Measurements from ENCODE around the gene RSRP1. TPM values are rescaled to one million over a fixed set of nuclear protein-coding genes. Genes with fewer than 3 reads are reported as not detected.
A peak's percentile ranks its signal among the peaks of the same experiment; 100 is the strongest.

RSRP1 gene
- total RNA-seq, 3 donors from 2014 or later: 151 to 179 (median 153) TPM

DNA sequence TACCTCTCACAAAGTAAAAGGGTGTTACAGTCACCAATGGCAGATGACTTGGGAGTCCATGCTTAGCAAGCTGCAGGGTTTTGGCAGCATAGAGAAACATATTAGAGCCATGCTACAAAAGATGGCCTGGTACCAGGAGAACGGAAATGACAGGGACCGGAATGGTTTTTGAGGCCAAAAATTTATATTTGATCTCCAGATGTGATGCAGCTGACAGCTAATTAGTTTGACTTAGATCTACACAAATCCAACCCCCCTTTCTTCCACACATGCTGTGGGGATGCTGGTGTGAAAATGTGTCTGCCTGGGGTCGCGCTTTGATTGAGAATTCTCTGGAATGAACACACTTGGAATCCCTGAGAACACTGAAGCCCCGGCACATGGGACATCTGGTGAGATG lies 41.5 kb downstream of the RSRP1 start:
- TF ChIP-seq, protein P1, sequence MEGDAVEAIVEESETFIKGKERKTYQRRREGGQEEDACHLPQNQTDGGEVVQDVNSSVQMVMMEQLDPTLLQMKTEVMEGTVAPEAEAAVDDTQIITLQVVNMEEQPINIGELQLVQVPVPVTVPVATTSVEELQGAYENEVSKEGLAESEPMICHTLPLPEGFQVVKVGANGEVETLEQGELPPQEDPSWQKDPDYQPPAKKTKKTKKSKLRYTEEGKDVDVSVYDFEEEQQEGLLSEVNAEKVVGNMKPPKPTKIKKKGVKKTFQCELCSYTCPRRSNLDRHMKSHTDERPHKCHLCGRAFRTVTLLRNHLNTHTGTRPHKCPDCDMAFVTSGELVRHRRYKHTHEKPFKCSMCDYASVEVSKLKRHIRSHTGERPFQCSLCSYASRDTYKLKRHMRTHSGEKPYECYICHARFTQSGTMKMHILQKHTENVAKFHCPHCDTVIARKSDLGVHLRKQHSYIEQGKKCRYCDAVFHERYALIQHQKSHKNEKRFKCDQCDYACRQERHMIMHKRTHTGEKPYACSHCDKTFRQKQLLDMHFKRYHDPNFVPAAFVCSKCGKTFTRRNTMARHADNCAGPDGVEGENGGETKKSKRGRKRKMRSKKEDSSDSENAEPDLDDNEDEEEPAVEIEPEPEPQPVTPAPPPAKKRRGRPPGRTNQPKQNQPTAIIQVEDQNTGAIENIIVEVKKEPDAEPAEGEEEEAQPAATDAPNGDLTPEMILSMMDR (IDR thresholded peaks at IDR 0.05): no peak
- H3K4me3 ChIP-seq: no peak overlapping the region
- no peaks in the 10 kb centered on the region for H3K36me3 ChIP-seq (ENCODE audit: low read depth)
- DNase-seq (no peak), ATAC-seq (no peak)
- no peaks in the 10 kb centered on the region for H3K9me3 ChIP-seq
- intact Hi-C loops (cut with DNase I, micrococcal nuclease): loop anchor here in 1 of 2 donors (10.0 kb wide), 1 partner anchor 91 kb away; no protein-coding TSS in a partner anchor
- peaks cover 11% of the 10 kb centered on the region for H3K4me1 ChIP-seq (ENCODE audit: low read depth)

DNA sequence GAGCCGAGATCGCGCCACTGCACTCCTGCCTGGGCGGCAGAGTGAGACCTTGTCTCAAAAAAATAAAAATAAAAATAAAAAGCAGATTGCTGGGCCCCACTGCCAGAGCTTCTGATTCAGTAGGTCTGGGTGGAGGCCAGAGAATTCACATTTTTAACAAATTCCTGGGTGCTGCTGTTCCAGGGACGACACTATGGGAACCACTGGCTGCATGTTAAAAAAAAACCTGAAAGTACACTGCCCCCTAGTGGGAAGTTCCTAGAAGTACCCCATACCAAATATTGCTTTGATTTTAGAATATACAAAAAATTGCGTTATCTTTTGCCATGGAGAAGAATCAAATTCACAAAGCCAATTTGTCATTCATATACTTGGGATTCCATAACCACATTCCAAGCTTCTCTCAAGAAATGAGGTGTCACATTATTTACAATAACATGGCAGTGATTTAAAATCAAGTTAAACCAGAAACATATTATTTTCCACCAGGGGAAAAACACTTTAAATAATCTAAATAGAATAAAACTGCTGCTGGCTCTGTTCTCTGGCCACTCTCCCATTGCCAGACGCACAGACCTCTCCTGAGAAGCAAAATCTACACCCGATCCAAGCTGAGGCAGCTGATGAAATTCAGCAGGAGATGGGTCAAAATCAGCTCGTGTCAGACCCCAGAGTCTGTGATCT lies 42.3 kb downstream of the RSRP1 start:
- H3K4me3 ChIP-seq: no peak overlapping the region

DNA sequence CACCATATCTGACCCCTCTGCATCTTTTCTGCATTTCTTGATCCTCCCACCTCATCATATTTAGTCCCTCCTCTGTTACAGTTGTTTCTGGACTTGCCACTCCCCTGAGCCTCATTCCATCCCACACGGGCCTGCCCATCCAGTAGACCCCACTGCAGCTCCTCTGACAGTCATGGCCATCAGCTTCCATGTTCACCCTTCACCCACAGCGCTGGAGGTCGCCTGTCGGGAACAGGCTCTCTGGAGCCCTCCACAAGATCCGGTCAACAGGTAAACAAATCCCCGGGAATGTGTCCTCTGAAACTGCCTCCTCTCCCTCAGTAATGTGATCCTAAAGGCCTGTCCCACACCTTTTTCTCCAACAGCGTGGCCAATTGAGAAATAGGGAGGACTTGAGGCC lies 46.2 kb downstream of the RSRP1 start:
- no peaks in the 10 kb centered on the region for H3K36me3 ChIP-seq (ENCODE audit: low read depth)
- TF ChIP-seq, protein P1 (IDR thresholded peaks at IDR 0.05): no peak
- intact Hi-C loops (cut with DNase I, micrococcal nuclease): loop anchor here in 1 of 2 donors (10.0 kb wide), 1 partner anchor 86 kb away; no protein-coding TSS in a partner anchor
- ATAC-seq: no peak
- no peak for DNase-seq
- no peaks in the 10 kb centered on the region for H3K9me3 ChIP-seq
- H3K4me1 ChIP-seq (ENCODE audit: low read depth): peaks cover 25% of the 10 kb centered on the region
- H3K4me3 ChIP-seq: no peak overlapping the region

More for the DNA sequence above, 42.3 kb downstream of the RSRP1 start:
- Histone ChIP-seq H3K36me3 (ENCODE audit: low read depth) (no peaks in the 10 kb centered on the region), H3K9me3 (no peaks in the 10 kb centered on the region), H3K4me1 (ENCODE audit: low read depth) (peaks cover 11% of the 10 kb centered on the region)
- DNase-seq (no peak), ATAC-seq (peak; percentile 66)
- TF ChIP-seq, protein P1 (IDR thresholded peaks at IDR 0.05): peak; percentile 40
- intact Hi-C loops (cut with DNase I, micrococcal nuclease): loop anchor here in 1 of 2 donors (10.0 kb wide), 1 partner anchor 90 kb away; no protein-coding TSS in a partner anchor

DNA sequence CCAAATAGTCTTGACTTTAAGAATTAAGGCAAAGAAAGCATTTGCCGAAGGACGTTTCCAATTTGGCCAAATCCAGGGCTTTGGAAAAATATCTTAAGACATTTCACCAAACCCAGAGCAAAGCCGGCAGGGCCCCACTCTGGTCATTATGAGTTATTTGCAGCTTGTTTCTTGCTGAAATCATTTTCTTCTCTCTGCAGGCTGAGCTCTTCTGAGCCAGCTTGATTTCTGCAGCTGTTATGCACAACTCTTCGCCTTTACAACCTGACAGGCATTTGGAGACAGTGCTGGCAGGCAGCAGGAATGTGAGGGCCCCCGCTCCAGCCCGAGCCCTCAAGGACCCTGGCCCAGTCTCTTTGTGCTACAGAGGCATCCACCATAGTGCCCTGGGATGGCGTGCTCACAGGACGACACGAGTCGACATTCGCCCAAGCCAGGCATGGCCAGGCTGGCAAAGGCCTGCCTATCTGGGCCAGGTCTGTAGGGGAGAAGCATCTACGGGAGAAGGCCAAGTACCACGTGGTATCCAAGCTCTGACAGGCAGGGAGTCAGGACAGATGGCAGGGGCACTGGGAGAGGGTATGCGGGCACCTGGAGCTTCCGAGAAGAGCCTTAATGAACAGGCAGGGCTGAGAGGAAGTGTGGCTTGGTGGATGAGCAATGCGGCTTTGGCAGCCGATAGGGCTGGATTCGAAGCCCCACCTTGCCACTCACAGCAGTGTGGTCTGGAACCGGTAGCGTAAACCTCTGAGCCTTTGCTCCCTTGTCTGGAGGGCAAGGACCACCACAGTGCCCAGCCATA lies 47.2 kb downstream of the RSRP1 start:
- intact Hi-C loops (cut with DNase I, micrococcal nuclease): loop anchor here in 1 of 2 donors (10.0 kb wide), 1 partner anchor 85 kb away; no protein-coding TSS in a partner anchor
- H3K9me3 ChIP-seq: no peaks in the 10 kb centered on the region
- ATAC-seq (no peak), DNase-seq (no peak)
- TF ChIP-seq, protein P1 (IDR thresholded peaks at IDR 0.05): no peak
- H3K36me3 ChIP-seq (ENCODE audit: low read depth): no peaks in the 10 kb centered on the region
- H3K4me3 ChIP-seq: no peak overlapping the region
- H3K4me1 ChIP-seq (ENCODE audit: low read depth): peaks cover 31% of the 10 kb centered on the region

DNA sequence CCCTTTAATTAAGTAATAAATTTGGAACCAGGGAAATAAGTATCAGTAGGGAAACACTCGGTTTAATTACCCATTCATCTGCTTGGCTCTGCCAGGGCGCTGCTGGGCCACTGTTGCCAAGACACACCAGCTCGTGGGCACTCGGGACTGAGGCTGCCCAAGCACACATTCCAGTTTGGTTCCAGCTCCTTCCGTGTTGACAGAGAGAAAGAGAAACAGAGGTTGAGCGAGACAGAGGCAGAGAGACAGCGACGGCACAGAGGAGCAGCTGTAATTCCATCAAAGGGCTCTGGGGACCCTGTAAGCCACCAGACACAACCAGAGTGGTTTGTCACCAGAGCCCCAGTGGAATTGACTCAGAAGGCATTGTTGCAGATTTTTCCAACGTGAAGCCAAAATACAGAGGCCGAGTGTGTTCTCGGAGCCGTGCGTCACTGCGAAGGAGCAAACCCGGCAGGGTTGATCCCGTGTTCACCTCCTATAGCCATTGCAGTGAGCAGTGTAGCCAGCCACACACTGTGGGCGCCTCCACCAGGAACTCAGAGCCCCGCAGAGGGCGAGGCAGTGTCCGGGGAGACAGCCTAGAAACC lies 48.5 kb downstream of the RSRP1 start:
- TF ChIP-seq, protein P1 (IDR thresholded peaks at IDR 0.05): no peak
- DNase-seq (peak; percentile 59 to 74 (median 67)), ATAC-seq (peak; percentile 66)
- Histone ChIP-seq H3K4me1 (ENCODE audit: low read depth) (peaks cover 31% of the 10 kb centered on the region), H3K9me3 (no peaks in the 10 kb centered on the region), H3K4me3 (no peak overlapping the region), H3K36me3 (ENCODE audit: low read depth) (no peaks in the 10 kb centered on the region)
- intact Hi-C loops (cut with DNase I, micrococcal nuclease): no loop called here
